ENCODE measurements around the gene C2orf68. TPM values are rescaled to one million over a fixed set of nuclear protein-coding genes. Genes with fewer than 3 reads are reported as not detected.

C2orf68 gene
- total and polyA plus RNA-seq, 2 of the 13 experiments (the other 11 are each of a cell fraction or from before 2014, with no cell fraction given): 47.1 to 77.4 TPM

DNA sequence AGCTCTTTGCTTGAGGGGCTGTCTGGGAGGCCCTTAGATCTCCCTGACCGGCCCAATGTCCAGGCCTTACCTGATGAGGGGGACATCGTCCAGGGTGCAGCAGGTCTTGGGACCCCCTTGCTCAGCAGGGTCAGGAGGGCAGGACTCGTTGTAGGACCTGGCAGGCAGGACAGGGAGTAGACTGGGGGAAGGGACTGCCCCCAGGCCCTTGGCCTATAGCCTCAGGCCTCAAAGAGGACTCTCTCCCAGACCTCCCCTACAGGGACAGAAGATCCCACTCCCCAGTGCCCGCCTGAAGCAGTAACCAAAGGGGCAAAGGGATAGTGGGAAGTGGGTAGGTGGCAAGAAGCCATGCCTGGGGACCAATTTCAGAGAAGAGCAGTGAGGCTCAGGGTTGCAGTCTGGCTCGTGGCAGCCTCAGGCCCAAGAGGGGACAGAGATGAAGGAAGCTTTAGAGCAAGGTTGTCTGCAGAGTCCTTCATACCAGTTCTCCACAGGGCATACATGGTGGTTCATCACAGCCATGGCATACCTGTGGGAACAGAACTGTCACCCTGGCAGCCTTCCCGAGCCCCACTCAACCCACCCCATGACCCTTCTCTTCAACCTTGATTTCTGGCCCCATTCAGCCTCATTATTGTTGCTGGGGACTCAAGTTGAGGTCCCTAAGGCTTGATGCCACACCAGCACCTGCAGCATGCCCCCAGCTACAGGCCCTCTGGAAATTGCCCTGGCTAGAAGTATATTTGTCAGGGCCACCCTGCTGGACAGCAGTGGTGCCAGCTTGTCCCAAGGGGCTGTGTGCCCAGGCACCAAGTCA lies 10.7 kb downstream of the C2orf68 start (continued):
- TF ChIP-seq POLR2G (IDR thresholded peaks at IDR 0.05; ENCODE audit: low read depth, low read length): 0 out of 2 replicates have a peak, but pooled peaks have one; percentile 38
- peak; percentile 59; the same call in 1 of the 2 replicates for TF ChIP-seq ZNF230 (CRISPR knock-in tag; IDR thresholded peaks at IDR 0.05)
- TF ChIP-seq, protein P1, sequence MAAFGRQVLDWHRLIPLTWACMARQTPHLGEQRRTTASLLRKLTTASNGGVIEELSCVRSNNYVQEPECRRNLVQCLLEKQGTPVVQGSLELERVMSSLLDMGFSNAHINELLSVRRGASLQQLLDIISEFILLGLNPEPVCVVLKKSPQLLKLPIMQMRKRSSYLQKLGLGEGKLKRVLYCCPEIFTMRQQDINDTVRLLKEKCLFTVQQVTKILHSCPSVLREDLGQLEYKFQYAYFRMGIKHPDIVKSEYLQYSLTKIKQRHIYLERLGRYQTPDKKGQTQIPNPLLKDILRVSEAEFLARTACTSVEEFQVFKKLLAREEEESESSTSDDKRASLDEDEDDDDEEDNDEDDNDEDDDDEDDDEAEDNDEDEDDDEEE (CRISPR knock-in tag; IDR thresholded peaks at IDR 0.05): 0 out of 2 replicates have a peak, but pooled peaks have one; percentile 74
- no peak for TF ChIP-seq ZNF644 (CRISPR knock-in tag; IDR thresholded peaks at IDR 0.05; ENCODE audit: low read depth)
- no peak for TF ChIP-seq KDM3A (CRISPR knock-in tag; IDR thresholded peaks at IDR 0.05; ENCODE audit: low read depth)
- TF ChIP-seq SRY (CRISPR knock-in tag; IDR thresholded peaks at IDR 0.05): 0 out of 2 replicates have a peak, but pooled peaks have one; percentile 28
- TF ChIP-seq, protein P2, sequence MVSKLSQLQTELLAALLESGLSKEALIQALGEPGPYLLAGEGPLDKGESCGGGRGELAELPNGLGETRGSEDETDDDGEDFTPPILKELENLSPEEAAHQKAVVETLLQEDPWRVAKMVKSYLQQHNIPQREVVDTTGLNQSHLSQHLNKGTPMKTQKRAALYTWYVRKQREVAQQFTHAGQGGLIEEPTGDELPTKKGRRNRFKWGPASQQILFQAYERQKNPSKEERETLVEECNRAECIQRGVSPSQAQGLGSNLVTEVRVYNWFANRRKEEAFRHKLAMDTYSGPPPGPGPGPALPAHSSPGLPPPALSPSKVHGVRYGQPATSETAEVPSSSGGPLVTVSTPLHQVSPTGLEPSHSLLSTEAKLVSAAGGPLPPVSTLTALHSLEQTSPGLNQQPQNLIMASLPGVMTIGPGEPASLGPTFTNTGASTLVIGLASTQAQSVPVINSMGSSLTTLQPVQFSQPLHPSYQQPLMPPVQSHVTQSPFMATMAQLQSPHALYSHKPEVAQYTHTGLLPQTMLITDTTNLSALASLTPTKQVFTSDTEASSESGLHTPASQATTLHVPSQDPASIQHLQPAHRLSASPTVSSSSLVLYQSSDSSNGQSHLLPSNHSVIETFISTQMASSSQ (IDR thresholded peaks at IDR 0.05; ENCODE audit: low read depth): no peak
- TF ChIP-seq, protein P2 (CRISPR knock-in tag; IDR thresholded peaks at IDR 0.05; ENCODE audit: borderline replicate concordance): no peak
- TF ChIP-seq, protein P3, sequence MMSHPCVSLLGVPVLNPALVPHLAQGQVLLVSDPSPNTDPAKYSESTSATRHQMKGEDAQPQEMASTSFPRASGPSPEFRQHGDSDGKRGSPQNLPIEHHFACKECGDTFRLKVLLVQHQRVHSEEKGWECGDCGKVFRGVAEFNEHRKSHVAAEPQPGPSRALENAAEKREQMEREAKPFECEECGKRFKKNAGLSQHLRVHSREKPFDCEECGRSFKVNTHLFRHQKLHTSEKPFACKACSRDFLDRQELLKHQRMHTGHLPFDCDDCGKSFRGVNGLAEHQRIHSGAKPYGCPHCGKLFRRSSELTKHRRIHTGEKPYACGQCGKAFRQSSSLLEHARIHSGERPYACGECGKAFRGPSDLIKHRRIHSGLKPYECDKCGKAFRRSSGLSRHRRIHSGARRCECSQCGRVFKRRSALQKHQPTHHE (CRISPR knock-in tag; IDR thresholded peaks at IDR 0.05; ENCODE audit: borderline replicate concordance): no peak
- no peak for TF ChIP-seq KDM4B (CRISPR knock-in tag; IDR thresholded peaks at IDR 0.05)
- TF ChIP-seq, protein P4, sequence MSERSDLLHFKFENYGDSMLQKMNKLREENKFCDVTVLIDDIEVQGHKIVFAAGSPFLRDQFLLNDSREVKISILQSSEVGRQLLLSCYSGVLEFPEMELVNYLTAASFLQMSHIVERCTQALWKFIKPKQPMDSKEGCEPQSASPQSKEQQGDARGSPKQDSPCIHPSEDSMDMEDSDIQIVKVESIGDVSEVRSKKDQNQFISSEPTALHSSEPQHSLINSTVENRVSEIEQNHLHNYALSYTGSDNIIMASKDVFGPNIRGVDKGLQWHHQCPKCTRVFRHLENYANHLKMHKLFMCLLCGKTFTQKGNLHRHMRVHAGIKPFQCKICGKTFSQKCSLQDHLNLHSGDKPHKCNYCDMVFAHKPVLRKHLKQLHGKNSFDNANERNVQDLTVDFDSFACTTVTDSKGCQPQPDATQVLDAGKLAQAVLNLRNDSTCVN (CRISPR knock-in tag; IDR thresholded peaks at IDR 0.05; ENCODE audit: borderline replicate concordance): no peak
- TF ChIP-seq ZNF543 (CRISPR knock-in tag; IDR thresholded peaks at IDR 0.05): peak; percentile 40; the same call in 1 of the 2 replicates
- TF ChIP-seq FOXK2 (IDR thresholded peaks at IDR 0.05): no peak
- no peak for TF ChIP-seq ZKSCAN5 (CRISPR knock-in tag; IDR thresholded peaks at IDR 0.05)
- TF ChIP-seq, protein P5, sequence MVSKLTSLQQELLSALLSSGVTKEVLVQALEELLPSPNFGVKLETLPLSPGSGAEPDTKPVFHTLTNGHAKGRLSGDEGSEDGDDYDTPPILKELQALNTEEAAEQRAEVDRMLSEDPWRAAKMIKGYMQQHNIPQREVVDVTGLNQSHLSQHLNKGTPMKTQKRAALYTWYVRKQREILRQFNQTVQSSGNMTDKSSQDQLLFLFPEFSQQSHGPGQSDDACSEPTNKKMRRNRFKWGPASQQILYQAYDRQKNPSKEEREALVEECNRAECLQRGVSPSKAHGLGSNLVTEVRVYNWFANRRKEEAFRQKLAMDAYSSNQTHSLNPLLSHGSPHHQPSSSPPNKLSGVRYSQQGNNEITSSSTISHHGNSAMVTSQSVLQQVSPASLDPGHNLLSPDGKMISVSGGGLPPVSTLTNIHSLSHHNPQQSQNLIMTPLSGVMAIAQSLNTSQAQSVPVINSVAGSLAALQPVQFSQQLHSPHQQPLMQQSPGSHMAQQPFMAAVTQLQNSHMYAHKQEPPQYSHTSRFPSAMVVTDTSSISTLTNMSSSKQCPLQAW (CRISPR knock-in tag; IDR thresholded peaks at IDR 0.05): no peak
- TF ChIP-seq, protein P6, sequence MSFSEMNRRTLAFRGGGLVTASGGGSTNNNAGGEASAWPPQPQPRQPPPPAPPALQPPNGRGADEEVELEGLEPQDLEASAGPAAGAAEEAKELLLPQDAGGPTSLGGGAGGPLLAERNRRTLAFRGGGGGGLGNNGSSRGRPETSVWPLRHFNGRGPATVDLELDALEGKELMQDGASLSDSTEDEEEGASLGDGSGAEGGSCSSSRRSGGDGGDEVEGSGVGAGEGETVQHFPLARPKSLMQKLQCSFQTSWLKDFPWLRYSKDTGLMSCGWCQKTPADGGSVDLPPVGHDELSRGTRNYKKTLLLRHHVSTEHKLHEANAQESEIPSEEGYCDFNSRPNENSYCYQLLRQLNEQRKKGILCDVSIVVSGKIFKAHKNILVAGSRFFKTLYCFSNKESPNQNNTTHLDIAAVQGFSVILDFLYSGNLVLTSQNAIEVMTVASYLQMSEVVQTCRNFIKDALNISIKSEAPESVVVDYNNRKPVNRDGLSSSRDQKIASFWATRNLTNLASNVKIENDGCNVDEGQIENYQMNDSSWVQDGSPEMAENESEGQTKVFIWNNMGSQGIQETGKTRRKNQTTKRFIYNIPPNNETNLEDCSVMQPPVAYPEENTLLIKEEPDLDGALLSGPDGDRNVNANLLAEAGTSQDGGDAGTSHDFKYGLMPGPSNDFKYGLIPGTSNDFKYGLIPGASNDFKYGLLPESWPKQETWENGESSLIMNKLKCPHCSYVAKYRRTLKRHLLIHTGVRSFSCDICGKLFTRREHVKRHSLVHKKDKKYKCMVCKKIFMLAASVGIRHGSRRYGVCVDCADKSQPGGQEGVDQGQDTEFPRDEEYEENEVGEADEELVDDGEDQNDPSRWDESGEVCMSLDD (CRISPR knock-in tag; IDR thresholded peaks at IDR 0.05; ENCODE audit: borderline replicate concordance): no peak
